GM18511 (cell line): ENCODE measurements around the gene EVA1B.

Source experiments
- ATAC-seq: cut with Tn5 transposase; IDR thresholded peaks from one replicate; pipeline ENCODE4 v1.9.1; 2021; ENCODE audit warnings: mild to moderate bottlenecking, moderate library complexity; ENCODE audit not compliant: unreplicated experiment

Gene EVA1B

GRCh38 chr1:36284061-36284460 is 39.4 kb downstream of the EVA1B start:
- ATAC-seq, result no peak

DNA sequence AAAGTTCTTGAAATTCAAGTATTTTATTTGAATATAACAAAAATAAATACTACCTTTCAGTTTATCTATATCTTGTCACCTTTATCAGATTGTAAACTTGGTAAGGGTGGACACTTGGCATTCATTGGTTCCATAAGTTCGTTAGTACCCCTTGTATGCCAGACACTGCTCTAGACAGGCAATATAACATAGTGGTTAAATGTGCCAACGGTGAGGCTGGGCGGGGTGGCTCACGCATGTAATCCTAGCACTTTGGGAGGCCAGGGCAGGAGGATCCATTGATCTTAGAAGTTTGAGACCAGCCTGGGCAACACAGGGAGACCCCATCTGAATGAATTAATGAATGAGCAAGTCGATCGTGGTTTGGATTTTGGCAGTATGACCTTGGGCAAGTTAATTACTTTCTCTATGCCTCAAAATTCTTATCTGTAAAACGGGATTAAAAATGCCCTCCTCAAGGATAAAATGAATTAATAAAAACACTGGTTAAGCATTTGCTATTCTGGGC is 43.6 kb downstream of the EVA1B start:
- ATAC-seq, result no peak

GRCh38 chr1:36279110-36279788 is 44.2 kb downstream of the EVA1B start:
- ATAC-seq, result no peak

GRCh38 chr1:36276688-36277087 is 46.8 kb downstream of the EVA1B start:
- ATAC-seq, result no peak

DNA sequence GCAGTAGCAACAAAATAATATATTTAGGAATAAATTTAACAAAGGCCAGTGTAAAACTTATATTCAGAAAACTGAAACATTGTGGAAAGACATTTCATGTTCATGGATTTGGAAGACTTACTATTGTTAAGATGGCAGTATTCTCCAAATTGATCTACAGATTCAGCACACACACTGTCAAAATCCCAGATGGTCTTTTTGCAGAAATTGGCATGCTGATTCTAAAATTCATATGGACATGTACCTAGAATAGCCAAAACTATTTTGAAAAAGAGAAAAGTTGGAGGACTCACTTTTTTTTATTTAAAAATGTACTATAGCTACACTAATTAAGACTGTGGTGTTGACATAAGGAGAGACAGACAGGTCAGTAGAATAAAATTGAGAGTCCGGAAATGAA is 49.2 kb downstream of the EVA1B start:
- no peak for ATAC-seq

DNA sequence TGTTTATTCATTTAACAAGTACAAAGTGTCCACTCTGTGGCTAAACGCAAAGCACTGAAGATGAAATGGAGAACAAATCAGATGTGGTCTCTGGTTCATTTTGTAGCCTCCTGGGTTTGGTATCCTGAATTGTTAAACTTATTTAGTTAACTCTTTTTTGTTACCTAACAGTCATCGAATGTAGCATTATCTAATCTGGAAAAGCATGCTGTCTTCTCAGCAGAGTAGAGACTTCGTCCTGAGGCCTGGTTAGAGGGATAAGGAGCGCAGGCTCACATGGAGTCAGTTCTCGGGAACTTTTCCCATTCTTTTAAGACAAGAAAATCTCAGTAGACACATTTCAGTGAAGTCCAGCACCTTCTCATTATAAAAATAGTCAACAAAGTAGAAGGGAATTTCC is 50.4 kb downstream of the EVA1B start:
- ATAC-seq, result no peak
